Tibial nerve (tissue), 4 donors: Measurements from ENCODE around the gene CNTN2.

ENCODE experiments used
- CTCF ChIP-seq, 5 experiments: fragments of 200-600 bp in 3 of 5; fragments of 450-650 bp in 2 of 5; sonication (generic) in 3 of 5; IDR thresholded peaks; one replicate each; pipeline ENCODE4 v1.5.1; 2016 to 2019; ENCODE audit warnings: antibody characterized with exemption in 5 of 5, mild to moderate bottlenecking in 3 of 5, moderate library complexity in 2 of 5
- EP300 ChIP-seq, 2 donors: sonication (generic); formaldehyde crosslinking; IDR thresholded peaks; one replicate each; pipeline ENCODE4 v1.6.1; 2017; ENCODE audit warnings: antibody characterized with exemption in 2 of 2, mild to moderate bottlenecking in 1 of 2
- POLR2A ChIP-seq, 2 donors: fragments of 450-650 bp; IDR thresholded peaks; one replicate each; pipeline ENCODE4 v1.6.1; 2017; ENCODE audit warnings: antibody characterized with exemption in 2 of 2, mild to moderate bottlenecking in 2 of 2, moderate library complexity in 2 of 2

DNA sequence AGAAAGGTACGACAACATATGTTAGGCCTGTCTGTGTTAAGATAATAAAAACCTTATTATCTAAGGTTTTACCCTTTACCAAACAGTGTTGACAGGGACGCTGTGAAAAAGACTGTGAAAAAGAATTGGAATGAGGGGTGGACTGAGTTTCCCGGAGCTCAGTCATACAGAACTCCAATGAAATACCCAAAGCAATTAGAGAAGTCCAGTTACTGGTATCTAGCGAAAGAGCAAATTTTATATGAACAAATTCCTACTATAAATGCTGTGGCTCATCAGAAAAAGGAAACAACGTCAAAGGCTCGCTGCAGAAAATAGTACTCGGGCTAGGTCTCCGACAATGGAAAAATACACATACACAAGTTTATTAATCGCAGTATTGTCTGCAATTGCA, 79.5 kb downstream of the CNTN2 start:
- TF ChIP-seq CTCF (IDR thresholded peaks at IDR 0.05) (peak in 1 of 5 experiments; percentile 3), POLR2A (IDR thresholded peaks at IDR 0.05) (no peak), EP300 (IDR thresholded peaks at IDR 0.05) (no peak)
